H1 (cell line): ENCODE measurements around the gene CSDE1. TPM values are rescaled to one million over a fixed set of nuclear protein-coding genes. Genes with fewer than 3 reads are reported as not detected.

Experiments
- CTCF ChIA-PET: fragments of 300-600 bp; sonication (Branson Sonifier 250); formaldehyde crosslinking; loops from one replicate; lab custom pipeline; 2021; ENCODE audit not compliant: partially characterized antibody; lab: Charles Lee
- POLR2A ChIA-PET: fragments of 300-600 bp; sonication (Branson Sonifier 250); formaldehyde crosslinking; loops from one replicate; lab custom pipeline; 2021; ENCODE audit warnings: inconsistent platforms; ENCODE audit not compliant: partially characterized antibody; lab: Charles Lee
- DNase-seq, 2 experiments: peaks; one replicate each; pipeline versions ENCODE4 v3.0.0 to v3.0.0-alpha.2; 2010 to 2022; ENCODE audit warnings: low spot score in 2 of 2, low read depth in 1 of 2, mixed read lengths in 1 of 2
- FAIRE-seq: peaks from 2 replicates; lab custom pipeline; 2011; peaks lifted over from hg19 to GRCh38; lab: Jason Lieb, UNC
- H2AFZ ChIP-seq: 2 replicates; pipeline ENCODE4 v1.8.1; 2012; ENCODE audit warnings: low read length, inconsistent platforms
- H2AK5ac ChIP-seq: 2 replicates; pipeline ENCODE4 v1.6.1; 2013; ENCODE audit warnings: low read depth, low read length
- H2BK120ac ChIP-seq: replicated peaks from 2 replicates; pipeline ENCODE3; 2013; ENCODE audit warnings: low read depth, low read length, inconsistent platforms
- H2BK12ac ChIP-seq: 2 replicates; pipeline ENCODE4 v1.6.1; 2013; ENCODE audit warnings: low read depth, low read length
- H2BK15ac ChIP-seq: 2 replicates; pipeline ENCODE4 v1.6.1; 2013; ENCODE audit warnings: low read length
- H2BK20ac ChIP-seq: 2 replicates; pipeline ENCODE4 v1.6.1; 2013; ENCODE audit warnings: low read length
- H2BK5ac ChIP-seq: 2 replicates; pipeline ENCODE4 v1.6.1; 2013; ENCODE audit warnings: low read depth, low read length
- H3K14ac ChIP-seq: 2 replicates; pipeline ENCODE4 v1.6.1; 2013; ENCODE audit warnings: inconsistent platforms; ENCODE audit not compliant: insufficient read length
- H3K18ac ChIP-seq: 2 replicates; pipeline ENCODE4 v1.6.1; 2013; ENCODE audit warnings: low read length; ENCODE audit errors: extremely low read depth
- H3K23ac ChIP-seq: 2 replicates; pipeline ENCODE4 v1.6.1; 2013; ENCODE audit warnings: inconsistent platforms; ENCODE audit not compliant: insufficient read length
- H3K23me2 ChIP-seq: 2 replicates; pipeline ENCODE4 v1.6.1; 2013; ENCODE audit warnings: low read depth, low read length
- H3K27ac ChIP-seq: 2 replicates; pipeline ENCODE4 v1.6.1; 2011; ENCODE audit warnings: low read depth, low read length, inconsistent platforms
- H3K27me3 ChIP-seq, 4 experiments: replicated peaks in 1 of 4; 1 replicate in 1 of 4; 2 replicates in 3 of 4; pipeline versions ENCODE4 v1.6.1 to v1.8.1; 2011 to 2013; ENCODE audit warnings: low read length in 3 of 4, mild to moderate bottlenecking in 3 of 4, inconsistent platforms in 2 of 4, mixed read lengths in 2 of 4, moderate library complexity in 1 of 4; ENCODE audit not compliant: control insufficient read depth in 3 of 4, insufficient read depth in 3 of 4; ENCODE audit errors: extremely low read depth in 1 of 4
- H3K36me3 ChIP-seq, 4 experiments: 2 replicates each; pipeline versions ENCODE4 v1.6.1 to v1.8.1; 2011 to 2013; ENCODE audit warnings: mild to moderate bottlenecking in 4 of 4, low read length in 3 of 4, moderate library complexity in 2 of 4, control low read depth in 1 of 4, inconsistent platforms in 1 of 4; ENCODE audit not compliant: insufficient read depth in 4 of 4, control insufficient read depth in 2 of 4
- H3K4ac ChIP-seq: replicated peaks from 2 replicates; pipeline ENCODE3; 2013; ENCODE audit warnings: low read length, low read depth, mixed read lengths, inconsistent platforms; ENCODE audit not compliant: insufficient read length
- H3K4me1 ChIP-seq, 4 experiments: replicated peaks in 1 of 4; 1 replicate in 1 of 4; 2 replicates in 3 of 4; pipeline versions ENCODE4 v1.6.1 to v1.8.1; 2011 to 2013; ENCODE audit warnings: low read length in 3 of 4, inconsistent platforms in 2 of 4, mixed read lengths in 1 of 4; ENCODE audit not compliant: insufficient read depth in 4 of 4, control insufficient read depth in 3 of 4
- H3K4me2 ChIP-seq, 2 experiments: 2 replicates each; pipeline versions ENCODE4 v1.6.1 to v1.8.1; 2011 to 2013; ENCODE audit warnings: low read depth in 2 of 2, low read length in 2 of 2, control low read depth in 1 of 2, inconsistent platforms in 1 of 2, mild to moderate bottlenecking in 1 of 2; ENCODE audit not compliant: insufficient read depth in 1 of 2
- H3K4me3 ChIP-seq, 4 experiments: fragments of 200-600, 300-600 bp in 1 of 4; sonication (generic), shearing (Covaris generic), sonication (Bioruptor Twin) in 1 of 4; 2 replicates each; pipeline versions ENCODE4 v1.5.1 to v1.8.1; 2011 to 2016; ENCODE audit warnings: low read length in 4 of 4, low read depth in 3 of 4, control low read depth in 2 of 4, inconsistent platforms in 2 of 4, mild to moderate bottlenecking in 2 of 4, mixed read lengths in 1 of 4, moderate library complexity in 1 of 4; ENCODE audit not compliant: insufficient read depth in 2 of 4; ENCODE audit errors: extremely low read depth in 1 of 4
- H3K56ac ChIP-seq: replicated peaks from 2 replicates; pipeline ENCODE3; 2013; ENCODE audit warnings: low read depth, mild to moderate bottlenecking, mixed read lengths, low read length, inconsistent platforms; ENCODE audit not compliant: insufficient read length
- H3K79me1 ChIP-seq: 2 replicates; pipeline ENCODE4 v1.6.1; 2013; ENCODE audit warnings: low read depth, low read length, control low read depth
- H3K79me2 ChIP-seq, 2 experiments: 2 replicates each; pipeline versions ENCODE4 v1.6.1 to v1.8.1; 2012 to 2013; ENCODE audit warnings: low read length in 2 of 2, mild to moderate bottlenecking in 2 of 2, inconsistent platforms in 1 of 2; ENCODE audit not compliant: insufficient read depth in 2 of 2, control insufficient read depth in 1 of 2
- H3K9ac ChIP-seq, 4 experiments: replicated peaks in 1 of 4; 1 replicate in 1 of 4; 2 replicates in 3 of 4; pipeline versions ENCODE4 v1.6.1 to v1.8.1; 2011 to 2013; ENCODE audit warnings: low read depth in 3 of 4, low read length in 3 of 4, control low read depth in 2 of 4, mild to moderate bottlenecking in 2 of 4, moderate library complexity in 2 of 4, inconsistent platforms in 1 of 4; ENCODE audit errors: extremely low read depth in 1 of 4
- H3K9me3 ChIP-seq, 2 experiments: 2 replicates each; pipeline versions ENCODE4 v1.6.1 to v1.8.1; 2012 to 2013; ENCODE audit warnings: mild to moderate bottlenecking in 2 of 2, moderate library complexity in 2 of 2, control low read depth in 1 of 2, inconsistent platforms in 1 of 2, low read depth in 1 of 2, low read length in 1 of 2, mixed read lengths in 1 of 2; ENCODE audit not compliant: insufficient read depth in 2 of 2
- H4K20me1 ChIP-seq, 2 experiments: replicated peaks in 1 of 2; 2 replicates each; pipeline versions ENCODE3 to v1.8.1; 2011 to 2013; ENCODE audit warnings: inconsistent platforms in 2 of 2, low read length in 2 of 2, mild to moderate bottlenecking in 1 of 2; ENCODE audit not compliant: insufficient read depth in 2 of 2, control insufficient read depth in 1 of 2
- H4K5ac ChIP-seq: 2 replicates; pipeline ENCODE4 v1.6.1; 2013; ENCODE audit warnings: low read length, low read depth, mixed read lengths, inconsistent platforms; ENCODE audit not compliant: insufficient read length
- H4K8ac ChIP-seq: 2 replicates; pipeline ENCODE4 v1.8.0; 2013; ENCODE audit warnings: mild to moderate bottlenecking, moderate library complexity, low read length, inconsistent platforms; ENCODE audit not compliant: insufficient read depth; ENCODE audit errors: extremely low read depth
- H4K91ac ChIP-seq: replicated peaks from 2 replicates; pipeline ENCODE3; 2013; ENCODE audit warnings: low read length, mixed read lengths, inconsistent platforms; ENCODE audit not compliant: insufficient read length
- ATF3 ChIP-seq: IDR thresholded peaks from 2 replicates; pipeline ENCODE4 v1.6.1; 2011; ENCODE audit warnings: low read depth, mild to moderate bottlenecking, low read length; ENCODE audit not compliant: insufficient read depth
- BRCA1 ChIP-seq: IDR thresholded peaks from 2 replicates; pipeline ENCODE4 v1.6.1; 2012; ENCODE audit warnings: low read depth, low read length, improper control_type of control experiment
- CEBPB ChIP-seq: IDR thresholded peaks from 2 replicates; pipeline ENCODE4 v1.6.1; 2012; ENCODE audit warnings: low read depth, low read length
- CHD2 ChIP-seq: IDR thresholded peaks from 2 replicates; pipeline ENCODE4 v1.6.1; 2012; ENCODE audit warnings: low read length, improper control_type of control experiment
- EZH2 ChIP-seq: fragments of 200-600 bp; sonication (generic); IDR thresholded peaks from 2 replicates; pipeline ENCODE4 v1.7.1; 2012; ENCODE audit warnings: low read depth, mild to moderate bottlenecking, moderate library complexity, low read length, inconsistent platforms; ENCODE audit not compliant: severe bottlenecking
- HDAC2 ChIP-seq, 2 experiments: fragments of 300-600 bp in 1 of 2; sonication (generic) in 1 of 2; IDR thresholded peaks; 2 replicates each; pipeline ENCODE4 v1.6.1; 2011 to 2012; ENCODE audit warnings: low read depth in 2 of 2, low read length in 2 of 2, mild to moderate bottlenecking in 2 of 2, moderate library complexity in 2 of 2, borderline replicate concordance in 1 of 2, inconsistent platforms in 1 of 2
- KDM4A ChIP-seq: IDR thresholded peaks from one replicate; pipeline ENCODE4 v1.7.1; 2012; ENCODE audit warnings: low read depth, mild to moderate bottlenecking, moderate library complexity, low read length, inconsistent platforms; ENCODE audit not compliant: severe bottlenecking
- KDM5A ChIP-seq: fragments of 200-600 bp; IDR thresholded peaks from 2 replicates; pipeline ENCODE4 v1.7.1; 2012; ENCODE audit warnings: mild to moderate bottlenecking, low read length, inconsistent platforms, mixed read lengths
- NANOG ChIP-seq: IDR thresholded peaks from 2 replicates; pipeline ENCODE4 v1.6.1; 2011; ENCODE audit warnings: low read length, low read depth, mild to moderate bottlenecking, inconsistent platforms; ENCODE audit not compliant: insufficient read depth, poor library complexity, severe bottlenecking
- POLR2A ChIP-seq, 2 experiments: IDR thresholded peaks; 1 replicate in 1 of 2; 2 replicates in 1 of 2; pipeline ENCODE4 v1.6.1; 2011; ENCODE audit warnings: low read depth in 2 of 2, low read length in 2 of 2, mild to moderate bottlenecking in 2 of 2; ENCODE audit errors: control extremely low read depth in 1 of 2
- SIRT6 ChIP-seq: IDR thresholded peaks from one replicate; pipeline ENCODE4 v1.7.1; 2012; ENCODE audit warnings: low read length, inconsistent platforms
- SIX5 ChIP-seq: IDR thresholded peaks from 2 replicates; pipeline ENCODE4 v1.6.1; 2011; ENCODE audit warnings: mild to moderate bottlenecking, low read depth, low read length
- SP1 ChIP-seq: IDR thresholded peaks from 2 replicates; pipeline ENCODE4 v1.6.1; 2011; ENCODE audit warnings: low read depth, low read length
- TAF1 ChIP-seq: IDR thresholded peaks from 2 replicates; pipeline ENCODE4 v1.6.1; 2011; ENCODE audit warnings: mild to moderate bottlenecking, low read depth, low read length
- TEAD4 ChIP-seq: IDR thresholded peaks from 2 replicates; pipeline ENCODE4 v1.6.1; 2012; ENCODE audit warnings: low read depth, low read length, inconsistent platforms, mixed read lengths
- YY1 ChIP-seq: IDR thresholded peaks from 2 replicates; pipeline ENCODE4 v1.6.1; 2011; ENCODE audit warnings: low read depth, mild to moderate bottlenecking, low read length
- WGBS, 2 experiments: shearing (Covaris generic) in 1 of 2; methylation state at CpG; one replicate each; pipeline versions ENCODE4 v1.1.6 to v1.1.7; 2013 to 2015; ENCODE audit warnings: low lambda C conversion rate in 2 of 2, mixed read lengths in 2 of 2, inconsistent platforms in 1 of 2, low coverage in 1 of 2, missing lambda C conversion rate in 1 of 2; ENCODE audit not compliant: insufficient replicate concordance in 2 of 2, insufficient coverage in 1 of 2, insufficient read length in 1 of 2; ENCODE audit errors: extremely low coverage in 1 of 2, missing lambda C conversion rate in 1 of 2; 5-methylcytosine and 5-hydroxymethylcytosine counted together
- polyA plus RNA-seq, 7 experiments: library from polyadenylated mRNA; depleted of rRNA in 3 of 7; stranded (reverse) in 5 of 7; unstranded in 2 of 7; fragments of >200 nt in 5 of 7; fragments of 200-250 nt in 2 of 7; gene quantifications; 1 replicate in 5 of 7; 2 replicates in 1 of 7; 4 replicates in 1 of 7; pipeline versions ENCODE4 v1.2.1 to v1.2.3, GENCODE V29; 2011 to 2013; ENCODE audit warnings: missing spikeins in 2 of 7, mixed read lengths in 2 of 7
- total RNA-seq: library from RNA; stranded (reverse); fragmentation: NEBNext Ultra II Directional; extraction: Animal tissue kit (Norgen Biotek cat#: 25700); gene quantifications from 2 replicates; pipeline ENCODE4 v1.2.1, GENCODE V29; 2021

The CSDE1 gene
- total and polyA plus RNA-seq, 2 of the 8 experiments (the other 6 are each of a cell fraction or from before 2014, with no cell fraction given), result 149 to 635 TPM

DNA sequence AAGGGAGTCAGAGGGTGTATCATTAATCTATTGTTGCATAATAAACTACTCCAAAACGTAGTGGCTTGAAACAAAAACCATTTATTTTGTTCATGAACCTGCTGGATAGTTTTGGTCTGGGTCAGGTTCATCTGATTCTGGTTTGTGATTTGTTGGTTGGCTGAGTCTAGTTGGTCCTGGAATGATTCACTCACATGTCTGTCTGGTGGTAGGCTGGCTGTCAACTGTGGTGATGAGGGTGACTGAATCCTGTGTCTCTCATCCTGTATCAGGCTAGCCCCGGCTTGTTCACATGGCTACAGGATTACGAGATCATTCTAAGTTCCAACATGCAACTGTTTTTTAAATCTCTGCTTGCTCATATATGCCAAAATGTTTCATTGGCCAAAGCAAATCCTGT is 45.2 kb upstream of the CSDE1 start:
- Histone ChIP-seq H4K5ac (no peak overlapping the region), H4K91ac (no peak overlapping the region), H3K27me3 (no peaks in the 10 kb centered on the region), H3K18ac (no peak overlapping the region), H3K9ac (no peak overlapping the region), H2BK12ac (no peak overlapping the region), H4K20me1 (no peaks in the 10 kb centered on the region), H4K8ac (no peak overlapping the region), H3K23ac (no peak overlapping the region), H3K79me1 (no peaks in the 10 kb centered on the region), H2BK120ac (no peak overlapping the region), H3K14ac (no peak overlapping the region), H3K56ac (no peak overlapping the region), H3K27ac (no peak overlapping the region), H2AFZ (no peak overlapping the region), H3K4me1 (no peaks in the 10 kb centered on the region), H2BK5ac (no peak overlapping the region), H2BK20ac (no peak overlapping the region), H2BK15ac (no peak overlapping the region), H3K4me2 (no peak overlapping the region), H3K4me3 (no peak overlapping the region), H2AK5ac (no peak overlapping the region), H3K36me3 (no peaks in the 10 kb centered on the region), H3K4ac (no peak overlapping the region), H3K23me2 (no peaks in the 10 kb centered on the region), H3K79me2 (no peaks in the 10 kb centered on the region), H3K9me3 (peaks cover 0 to 10% of the 10 kb centered on the region in 2 experiments; a peak in 1 of 4 replicates)
- WGBS, 2 experiments, result 86% methylated on average over 3 of the region's 3 CpGs; no CpG with 5 or more reads in 1 of the 2 experiments
- ChIA-PET CTCF (no interaction called here), POLR2A (no interaction called here)
- FAIRE-seq (no peak), DNase-seq (no peak)
- TF ChIP-seq EZH2 (no peak), SP1 (no peak), KDM4A (no peak), KDM5A (no peak), CHD2 (no peak), SIX5 (no peak), HDAC2 (IDR thresholded peaks at IDR 0.05; ENCODE audit: borderline replicate concordance in 1 of 2, low read depth in 2 of 2, low read length in 2 of 2) (no peak), BRCA1 (no peak), ATF3 (no peak), YY1 (no peak), NANOG (no peak), CEBPB (no peak), TAF1 (no peak), TEAD4 (no peak), POLR2A (IDR thresholded peaks at IDR 0.05; ENCODE audit: control extremely low read depth in 1 of 2, low read depth in 2 of 2, low read length in 2 of 2) (no peak), SIRT6 (no peak)
